ENCODE data around the gene FOXN1. TPM values are rescaled to one million over a fixed set of nuclear protein-coding genes. Genes with fewer than 3 reads are reported as not detected.

The FOXN1 gene
- total RNA-seq, 1 experiment from 2014 or later: not detected

DNA sequence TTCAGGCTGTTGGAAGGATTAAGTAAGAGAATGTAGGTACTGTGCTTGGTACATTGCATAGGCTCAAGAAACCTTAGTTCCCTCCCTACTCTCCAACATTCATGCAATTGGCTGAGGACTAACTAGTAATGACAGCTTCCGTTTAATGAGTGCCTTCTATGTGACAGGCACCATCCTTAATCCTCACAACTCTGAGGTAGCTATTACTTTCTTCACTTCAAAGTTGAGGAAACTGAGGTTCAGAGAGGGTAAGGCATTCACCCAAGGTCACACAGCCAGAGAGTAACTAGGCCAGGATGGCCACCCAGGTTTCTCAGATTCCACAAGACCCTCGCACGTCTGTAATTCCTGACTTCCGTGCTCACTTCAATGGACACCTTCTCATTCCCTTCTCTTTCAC, 24.1 kb downstream of the FOXN1 start:
- CTCF ChIA-PET: no interaction called here
- Mint-ChIP-seq H3K4me1 (ENCODE audit: low read depth, unreplicated experiment) (peaks cover 17% of the 10 kb centered on the region), H3K9me3 (ENCODE audit: low read depth, unreplicated experiment) (no peaks in the 10 kb centered on the region), H3K27me3 (ENCODE audit: unreplicated experiment) (peaks cover 39% of the 10 kb centered on the region), H3K4me3 (ENCODE audit: low read depth, unreplicated experiment) (no peak overlapping the region), H3K27ac (ENCODE audit: unreplicated experiment) (no peak overlapping the region), H3K36me3 (ENCODE audit: insufficient read depth, unreplicated experiment) (peaks cover 4% of the 10 kb centered on the region)
- intact Hi-C loops (cut with micrococcal nuclease; ENCODE audit: unreplicated experiment): no loop called here
- no peak for DNase-seq
- no TSS peak for BruUV-seq (replicated peaks)
- TF ChIP-seq, protein P1, sequence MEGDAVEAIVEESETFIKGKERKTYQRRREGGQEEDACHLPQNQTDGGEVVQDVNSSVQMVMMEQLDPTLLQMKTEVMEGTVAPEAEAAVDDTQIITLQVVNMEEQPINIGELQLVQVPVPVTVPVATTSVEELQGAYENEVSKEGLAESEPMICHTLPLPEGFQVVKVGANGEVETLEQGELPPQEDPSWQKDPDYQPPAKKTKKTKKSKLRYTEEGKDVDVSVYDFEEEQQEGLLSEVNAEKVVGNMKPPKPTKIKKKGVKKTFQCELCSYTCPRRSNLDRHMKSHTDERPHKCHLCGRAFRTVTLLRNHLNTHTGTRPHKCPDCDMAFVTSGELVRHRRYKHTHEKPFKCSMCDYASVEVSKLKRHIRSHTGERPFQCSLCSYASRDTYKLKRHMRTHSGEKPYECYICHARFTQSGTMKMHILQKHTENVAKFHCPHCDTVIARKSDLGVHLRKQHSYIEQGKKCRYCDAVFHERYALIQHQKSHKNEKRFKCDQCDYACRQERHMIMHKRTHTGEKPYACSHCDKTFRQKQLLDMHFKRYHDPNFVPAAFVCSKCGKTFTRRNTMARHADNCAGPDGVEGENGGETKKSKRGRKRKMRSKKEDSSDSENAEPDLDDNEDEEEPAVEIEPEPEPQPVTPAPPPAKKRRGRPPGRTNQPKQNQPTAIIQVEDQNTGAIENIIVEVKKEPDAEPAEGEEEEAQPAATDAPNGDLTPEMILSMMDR (IDR thresholded peaks at IDR 0.05; ENCODE audit: unreplicated experiment): no peak

DNA sequence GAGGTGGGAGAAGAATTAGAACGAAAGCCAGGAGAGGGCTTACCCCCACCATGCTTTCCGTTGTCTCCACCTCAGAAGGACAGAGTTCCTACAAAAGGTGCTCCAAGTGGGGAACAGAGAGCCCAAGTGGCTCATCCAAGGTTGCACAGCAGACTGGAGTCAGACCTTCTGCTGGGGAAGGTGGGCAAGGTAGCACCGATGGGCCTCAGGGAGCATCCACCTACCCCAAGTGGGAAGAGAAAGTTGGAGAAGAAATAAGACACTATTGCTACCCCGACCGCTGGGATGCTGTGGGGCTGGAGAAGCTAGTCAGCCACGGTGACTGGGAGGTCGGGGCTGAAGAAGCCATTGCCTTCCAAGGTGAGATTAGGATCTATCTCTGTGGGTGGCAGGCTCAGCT, 24.8 kb downstream of the FOXN1 start:
- CTCF ChIA-PET: no interaction called here
- intact Hi-C loops (cut with micrococcal nuclease; ENCODE audit: unreplicated experiment): no loop called here
- peaks cover 4% of the 10 kb centered on the region for H3K36me3 Mint-ChIP-seq (ENCODE audit: insufficient read depth, unreplicated experiment)
- DNase-seq: no peak
- no TSS peak for BruUV-seq (replicated peaks)
- H3K27ac Mint-ChIP-seq (ENCODE audit: unreplicated experiment): no peak overlapping the region
- peaks cover 17% of the 10 kb centered on the region for H3K4me1 Mint-ChIP-seq (ENCODE audit: low read depth, unreplicated experiment)
- peaks cover 39% of the 10 kb centered on the region for H3K27me3 Mint-ChIP-seq (ENCODE audit: unreplicated experiment)
- TF ChIP-seq, protein P1 (IDR thresholded peaks at IDR 0.05; ENCODE audit: unreplicated experiment): no peak
- H3K4me3 Mint-ChIP-seq (ENCODE audit: low read depth, unreplicated experiment): no peak overlapping the region
- H3K9me3 Mint-ChIP-seq (ENCODE audit: low read depth, unreplicated experiment): no peaks in the 10 kb centered on the region

DNA sequence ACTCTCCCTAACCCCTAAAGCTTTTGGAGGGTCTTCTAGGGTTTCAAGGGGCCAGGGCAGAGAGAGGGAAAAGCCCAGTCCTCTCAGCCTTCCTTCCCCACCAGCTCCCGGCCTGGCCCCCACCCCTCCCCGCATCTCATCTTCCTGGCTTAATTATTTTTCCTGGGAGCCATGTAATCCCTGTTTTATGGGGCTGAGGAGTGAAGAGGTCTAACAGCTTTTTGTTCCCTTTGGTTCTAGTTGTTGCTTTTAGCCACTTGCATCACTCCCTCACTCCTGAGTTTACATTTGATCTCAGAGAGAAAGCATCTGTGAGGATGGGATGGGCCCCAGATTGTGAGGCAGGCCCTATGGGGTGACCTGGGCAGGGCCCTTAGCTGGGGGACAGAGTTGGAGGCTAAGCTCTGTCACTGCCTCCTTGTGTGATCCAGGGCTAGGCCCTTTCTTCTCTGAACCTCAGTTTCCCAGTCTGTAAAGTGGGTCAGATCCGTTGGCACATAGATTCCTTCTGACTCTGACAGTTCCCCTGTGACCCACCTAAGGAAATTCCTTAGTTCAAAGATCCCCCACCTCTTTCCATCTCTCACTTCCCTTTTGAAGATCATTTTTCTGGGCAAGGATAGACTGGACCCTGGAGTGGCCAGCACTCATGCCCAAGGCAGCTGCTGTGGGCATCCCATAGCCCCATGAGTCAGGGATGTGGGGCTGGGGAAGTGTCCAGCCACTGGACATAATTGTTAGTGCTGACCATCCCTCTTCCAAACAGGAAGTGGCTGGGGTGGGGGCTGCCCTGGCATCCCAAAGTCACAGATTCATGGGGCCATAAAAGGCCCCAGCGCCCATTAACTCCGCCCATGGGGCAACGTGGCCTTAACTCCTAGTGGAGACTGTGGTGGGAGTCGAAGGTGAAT, 26.2 kb downstream of the FOXN1 start:
- intact Hi-C loops (cut with micrococcal nuclease; ENCODE audit: unreplicated experiment): no loop called here
- H3K9me3 Mint-ChIP-seq (ENCODE audit: low read depth, unreplicated experiment): no peaks in the 10 kb centered on the region

DNA sequence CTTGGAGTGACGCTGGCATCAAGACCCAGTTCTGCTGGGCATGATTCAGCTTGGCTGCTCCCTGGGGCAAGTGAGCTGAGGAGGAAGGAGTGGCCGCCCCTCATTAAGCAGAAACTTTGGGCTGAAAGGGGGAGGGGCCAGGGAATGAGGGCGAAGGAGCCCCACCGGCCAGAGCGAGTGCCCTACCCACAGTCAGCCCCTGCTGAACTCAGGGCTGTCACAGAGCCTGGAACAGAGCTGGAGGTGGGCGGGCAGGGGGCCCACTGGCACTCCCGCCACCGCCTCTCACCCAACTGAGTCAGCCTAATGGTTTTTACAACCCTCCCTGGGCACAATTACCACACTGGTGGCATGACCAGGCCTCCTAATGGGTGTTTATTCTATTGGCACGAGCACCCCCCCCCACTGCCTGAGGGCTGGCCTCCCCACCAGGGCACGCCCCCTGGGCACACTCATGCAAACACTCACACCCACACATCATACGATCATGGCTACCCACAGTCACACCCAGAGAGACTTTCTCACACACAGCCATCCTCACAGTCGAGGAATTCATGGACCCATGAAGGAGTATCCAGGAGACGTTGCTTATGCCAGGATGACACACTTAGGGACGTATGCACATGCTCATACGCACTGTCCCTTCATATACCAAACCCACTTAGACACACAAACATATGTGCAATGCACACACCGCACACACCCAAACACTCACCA, 27.1 kb downstream of the FOXN1 start:
- no peak overlapping the region for H3K4me3 Mint-ChIP-seq (ENCODE audit: low read depth, unreplicated experiment)
- H3K4me1 Mint-ChIP-seq (ENCODE audit: low read depth, unreplicated experiment): peaks cover 10% of the 10 kb centered on the region
- H3K36me3 Mint-ChIP-seq (ENCODE audit: insufficient read depth, unreplicated experiment): no peaks in the 10 kb centered on the region
- BruUV-seq (replicated peaks): no TSS peak
- no peaks in the 10 kb centered on the region for H3K9me3 Mint-ChIP-seq (ENCODE audit: low read depth, unreplicated experiment)
- DNase-seq: no peak
- intact Hi-C loops (cut with micrococcal nuclease; ENCODE audit: unreplicated experiment): no loop called here
- TF ChIP-seq, protein P1 (IDR thresholded peaks at IDR 0.05; ENCODE audit: unreplicated experiment): no peak
- CTCF ChIA-PET: interaction anchor here (0.6 kb wide), 1 partner anchor 162 kb away, joined by 3 read pairs; no protein-coding TSS in a partner anchor
- H3K27me3 Mint-ChIP-seq (ENCODE audit: unreplicated experiment): peaks cover 53% of the 10 kb centered on the region
- H3K27ac Mint-ChIP-seq (ENCODE audit: unreplicated experiment): no peak overlapping the region

More for the DNA sequence above, 26.2 kb downstream of the FOXN1 start:
- no peak overlapping the region for H3K27ac Mint-ChIP-seq (ENCODE audit: unreplicated experiment)
- CTCF ChIA-PET: interaction anchor here (0.6 to 0.8 kb wide), 2 partner anchors 12 to 14 kb away, joined by 3 read pairs; no protein-coding TSS in a partner anchor
- H3K4me1 Mint-ChIP-seq (ENCODE audit: low read depth, unreplicated experiment): peaks cover 17% of the 10 kb centered on the region
- peaks cover 44% of the 10 kb centered on the region for H3K27me3 Mint-ChIP-seq (ENCODE audit: unreplicated experiment)
- TF ChIP-seq, protein P1 (IDR thresholded peaks at IDR 0.05; ENCODE audit: unreplicated experiment): no peak
- no peak for DNase-seq
- BruUV-seq (replicated peaks): no TSS peak
- H3K36me3 Mint-ChIP-seq (ENCODE audit: insufficient read depth, unreplicated experiment): peaks cover 4% of the 10 kb centered on the region
- H3K4me3 Mint-ChIP-seq (ENCODE audit: low read depth, unreplicated experiment): no peak overlapping the region
